Keratinocyte (primary cell): ENCODE results near the gene C9orf50. TPM values are rescaled to one million over a fixed set of nuclear protein-coding genes. Genes with fewer than 3 reads are reported as not detected.

Experiments used
- DNase-seq: peaks from one replicate; pipeline ENCODE4 v3.0.0-alpha.2; 2011; ENCODE audit warnings: low read depth, missing footprints, low spot score
- FAIRE-seq: peaks from 2 replicates; lab custom pipeline; 2011; peaks lifted over from hg19 to GRCh38; lab: Jason Lieb, UNC
- H2AFZ ChIP-seq: 2 replicates; pipeline ENCODE4 v1.6.0; 2012; ENCODE audit warnings: low read length, control low read depth, inconsistent platforms; ENCODE audit not compliant: control insufficient read depth
- H3K27ac ChIP-seq: 2 replicates; pipeline ENCODE4 v1.5.1; 2011; ENCODE audit warnings: low read length; ENCODE audit not compliant: control insufficient read depth, insufficient read depth
- H3K27me3 ChIP-seq: 3 replicates; pipeline ENCODE4 v1.6.0; 2011; ENCODE audit warnings: low read length; ENCODE audit not compliant: control insufficient read depth, insufficient read depth; ENCODE audit errors: extremely low read depth
- H3K36me3 ChIP-seq, 2 experiments: 2 replicates in 1 of 2; 3 replicates in 1 of 2; pipeline ENCODE4 v1.5.1; 2011; ENCODE audit warnings: low read length in 2 of 2, mild to moderate bottlenecking in 1 of 2; ENCODE audit not compliant: control insufficient read depth in 2 of 2, insufficient read depth in 2 of 2; ENCODE audit errors: extremely low read depth in 1 of 2
- H3K4me1 ChIP-seq: 3 replicates; pipeline ENCODE4 v1.5.1; 2011; ENCODE audit warnings: low read length; ENCODE audit not compliant: control insufficient read depth, insufficient read depth; ENCODE audit errors: extremely low read depth
- H3K4me2 ChIP-seq: 3 replicates; pipeline ENCODE4 v1.6.0; 2011; ENCODE audit warnings: low read depth, low read length; ENCODE audit not compliant: control insufficient read depth, insufficient read depth; ENCODE audit errors: extremely low read depth
- H3K4me3 ChIP-seq, 3 experiments: fragments of 200-600 bp in 1 of 3; sonication (generic) in 1 of 3; 2 replicates in 2 of 3; 3 replicates in 1 of 3; pipeline ENCODE4 v1.5.1; 2011 to 2016; ENCODE audit warnings: low read length in 3 of 3, mild to moderate bottlenecking in 3 of 3, control low read depth in 2 of 3, inconsistent platforms in 1 of 3, low read depth in 1 of 3, mixed read lengths in 1 of 3, mixed run types in 1 of 3, moderate library complexity in 1 of 3; ENCODE audit not compliant: control insufficient read depth in 2 of 3, insufficient read depth in 2 of 3; ENCODE audit errors: extremely low read depth in 1 of 3
- H3K79me2 ChIP-seq: 2 replicates; pipeline ENCODE4 v1.6.0; 2012; ENCODE audit warnings: low read length; ENCODE audit not compliant: control insufficient read depth, insufficient read depth
- H3K9ac ChIP-seq: 3 replicates; pipeline ENCODE4 v1.6.0; 2011; ENCODE audit warnings: low read length; ENCODE audit not compliant: control insufficient read depth, insufficient read depth; ENCODE audit errors: extremely low read depth
- H3K9me1 ChIP-seq: 3 replicates; pipeline ENCODE4 v1.6.0; 2011; ENCODE audit warnings: low read length; ENCODE audit not compliant: control insufficient read depth, insufficient read depth; ENCODE audit errors: extremely low read depth
- H3K9me3 ChIP-seq: 2 replicates; pipeline ENCODE4 v1.5.1; 2012; ENCODE audit warnings: low read depth, low read length; ENCODE audit not compliant: control insufficient read depth
- H4K20me1 ChIP-seq: 3 replicates; pipeline ENCODE4 v1.6.0; 2011; ENCODE audit warnings: low read length; ENCODE audit not compliant: control insufficient read depth, insufficient read depth; ENCODE audit errors: extremely low read depth
- CTCF ChIP-seq, 3 experiments: IDR thresholded peaks in 1 of 3; conservative IDR thresholded peaks in 1 of 3; optimal IDR thresholded peaks in 1 of 3; 2 replicates in 2 of 3; 3 replicates in 1 of 3; pipeline versions ENCODE3 to v1.5.1; 2011; ENCODE audit warnings: low read length in 3 of 3, mild to moderate bottlenecking in 3 of 3, moderate library complexity in 2 of 3, control low read depth in 1 of 3, inconsistent platforms in 1 of 3; ENCODE audit not compliant: insufficient read depth in 2 of 3; ENCODE audit errors: extremely low read depth in 1 of 3
- EZH2 ChIP-seq: IDR thresholded peaks from one replicate; pipeline ENCODE4 v1.6.1; 2012; ENCODE audit warnings: inconsistent platforms, mild to moderate bottlenecking, low read length, moderate library complexity
- dilution Hi-C: fragments of 300-500 bp; cut with MboI; formaldehyde crosslinking; loops from one replicate; pipeline ENCODE4 v1.7.0; 2020; ENCODE audit warnings: low sequenced_read_pairs; ENCODE audit not compliant: extremely low pct_ligation_motif_present
- polyA plus RNA-seq, 5 experiments: library from polyadenylated mRNA; depleted of rRNA in 3 of 5; stranded (reverse) in 3 of 5; stranded (forward) in 1 of 5; unstranded in 1 of 5; fragments of >200 nt; gene quantifications; 1 replicate in 1 of 5; 2 replicates in 3 of 5; 3 replicates in 1 of 5; pipeline versions ENCODE4 v1.2.1 to v1.2.3, GENCODE V29; 2011 to 2012; ENCODE audit warnings: missing spikeins in 2 of 5, low read depth in 1 of 5, low replicate concordance in 1 of 5

The C9orf50 gene
- polyA plus RNA-seq, 1 donor (not counting 4 experiments of a cell fraction or from before 2014, with no cell fraction given): not detected

GRCh38 chr9:129644902-129645301 lies 24.0 kb upstream of the C9orf50 start:
- Histone ChIP-seq H3K36me3 (peaks cover 0 to 3% of the 10 kb centered on the region in 2 experiments), H3K27me3 (no peaks in the 10 kb centered on the region), H2AFZ (no peak overlapping the region), H3K9me3 (no peaks in the 10 kb centered on the region), H3K27ac (no peak overlapping the region), H3K9me1 (no peaks in the 10 kb centered on the region), H3K4me1 (peaks cover 25% of the 10 kb centered on the region), H3K9ac (no peak overlapping the region), H4K20me1 (peaks cover 9% of the 10 kb centered on the region), H3K79me2 (peaks cover 19% of the 10 kb centered on the region), H3K4me3 (no peak overlapping the region), H3K4me2 (peak overlapping the region; percentile 45)
- dilution Hi-C loops: no loop called here
- DNase-seq (no peak), FAIRE-seq (no peak)
- TF ChIP-seq EZH2 (no peak), CTCF (optimal IDR thresholded peaks at IDR 0.05 in 1 of 3, IDR thresholded peaks at IDR 0.05 in 1 of 3, conservative IDR thresholded peaks at IDR 0.05 in 1 of 3; ENCODE audit: extremely low read depth in 1 of 3, insufficient read depth in 2 of 3, low read length in 3 of 3) (no peak)

GRCh38 chr9:129644365-129644764 lies 23.5 kb upstream of the C9orf50 start:
- Histone ChIP-seq H3K4me1 (peaks cover 30% of the 10 kb centered on the region), H3K79me2 (peaks cover 25% of the 10 kb centered on the region), H3K4me3 (no peak overlapping the region), H3K36me3 (peaks cover 2 to 6% of the 10 kb centered on the region in 2 experiments), H4K20me1 (peaks cover 14% of the 10 kb centered on the region), H3K27me3 (no peaks in the 10 kb centered on the region), H3K9ac (no peak overlapping the region), H3K9me1 (no peaks in the 10 kb centered on the region), H3K4me2 (peak overlapping the region; percentile 45), H2AFZ (peak overlapping the region; percentile 68), H3K9me3 (no peaks in the 10 kb centered on the region), H3K27ac (no peak overlapping the region)
- FAIRE-seq: peak; percentile 77
- dilution Hi-C loops: no loop called here
- no peak for DNase-seq
- TF ChIP-seq CTCF (optimal IDR thresholded peaks at IDR 0.05 in 1 of 3, IDR thresholded peaks at IDR 0.05 in 1 of 3, conservative IDR thresholded peaks at IDR 0.05 in 1 of 3; ENCODE audit: extremely low read depth in 1 of 3, insufficient read depth in 2 of 3, low read length in 3 of 3): no peak
- TF ChIP-seq EZH2: no peak
